SHP77 (cell line): ENCODE results near the gene PPP1R27.

Source experiments
- DNase-seq, 2 experiments: peaks; one replicate each; lab custom pipeline; 2025; lab: John Stamatoyannopoulos, UW

PPP1R27 gene

DNA sequence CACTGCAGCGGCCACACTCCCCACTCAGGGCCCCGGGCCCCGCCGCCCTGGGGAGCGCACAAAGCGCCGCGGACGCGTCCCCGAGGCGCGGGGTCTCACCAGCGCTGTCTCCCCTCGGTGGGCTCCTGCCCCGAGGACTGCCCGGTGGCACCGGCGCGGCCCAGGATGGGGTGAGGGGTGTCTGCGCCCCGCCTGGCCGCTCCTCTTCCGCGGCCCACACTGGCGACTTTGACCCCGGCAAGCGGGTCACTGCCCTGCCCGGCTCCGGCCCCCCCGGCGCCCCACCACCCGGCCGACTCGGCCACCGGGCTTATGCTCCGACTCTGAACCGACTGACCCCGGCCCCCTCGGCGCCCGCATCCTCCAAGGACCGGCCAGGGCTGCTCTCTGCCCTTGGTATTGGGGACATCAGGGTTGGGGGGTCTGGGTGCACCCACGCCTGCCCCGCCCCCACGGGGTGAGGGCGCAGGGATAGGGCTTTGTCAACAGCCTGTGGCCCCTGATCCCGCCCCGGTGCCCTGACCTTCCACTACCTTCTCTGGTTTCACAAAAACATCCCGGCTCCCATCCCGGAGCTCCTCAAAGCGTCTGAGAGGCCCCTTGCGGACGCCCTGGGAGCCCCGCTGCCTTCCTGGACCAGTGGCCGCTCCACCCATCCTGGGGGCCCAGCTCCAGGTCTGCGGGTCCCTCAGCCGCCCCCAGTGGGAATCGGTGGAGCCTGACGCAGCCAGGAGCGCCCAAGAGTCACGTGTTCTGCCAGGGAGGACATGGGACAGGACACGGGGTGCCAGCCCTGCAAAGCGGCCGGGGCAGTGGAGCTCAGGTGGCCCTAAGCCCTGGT, 30.1 kb downstream of the PPP1R27 start:
- no peak for DNase-seq

DNA sequence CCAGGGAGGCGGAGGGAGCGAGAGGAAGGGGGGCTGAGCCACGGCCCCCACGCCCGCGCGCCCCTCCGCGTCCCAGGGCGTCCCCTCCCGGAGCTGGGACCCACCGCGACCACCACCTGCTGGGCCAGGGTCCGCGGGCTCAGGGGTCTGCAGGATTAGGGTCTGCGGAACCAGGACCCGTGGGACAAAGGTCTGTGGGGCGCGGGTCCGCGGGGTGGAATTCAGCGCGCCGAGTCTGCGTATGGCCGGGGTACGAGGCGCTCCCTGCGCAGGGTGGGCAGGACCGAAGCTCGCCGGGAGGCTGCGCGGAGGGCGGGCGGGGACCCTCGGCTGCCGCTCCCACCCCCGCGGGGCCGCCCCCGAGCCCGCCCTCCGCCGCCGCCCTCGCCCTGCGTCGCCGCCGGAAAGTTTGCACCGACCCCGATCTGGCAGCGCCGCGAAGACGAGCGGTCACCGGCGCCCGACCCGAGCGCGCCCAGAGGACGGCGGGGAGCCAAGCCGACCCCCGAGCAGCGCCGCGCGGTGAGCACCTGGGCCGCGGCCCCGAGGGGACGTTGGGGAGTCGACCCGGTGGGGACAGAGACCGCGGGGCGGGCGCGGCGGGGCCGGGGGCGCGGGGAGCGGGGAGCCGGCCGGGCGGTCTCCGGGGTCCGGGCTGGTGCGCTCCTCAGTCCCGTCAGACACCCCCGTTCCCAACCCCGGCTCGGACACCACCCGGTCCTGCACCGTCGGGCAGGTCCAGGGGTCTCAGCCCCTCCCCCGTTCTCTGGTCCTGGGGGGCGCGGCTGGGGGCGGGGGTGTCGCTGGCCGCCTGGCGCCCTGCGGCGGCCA, 30.9 kb downstream of the PPP1R27 start, which contains the start of gene GCGR:
Gene GCGR (plus strand): TSS at position 423 of the 831 bp plus-strand sequence. CDS start 4,869 bp downstream, outside the sequence.
- DNase-seq = no peak

DNA sequence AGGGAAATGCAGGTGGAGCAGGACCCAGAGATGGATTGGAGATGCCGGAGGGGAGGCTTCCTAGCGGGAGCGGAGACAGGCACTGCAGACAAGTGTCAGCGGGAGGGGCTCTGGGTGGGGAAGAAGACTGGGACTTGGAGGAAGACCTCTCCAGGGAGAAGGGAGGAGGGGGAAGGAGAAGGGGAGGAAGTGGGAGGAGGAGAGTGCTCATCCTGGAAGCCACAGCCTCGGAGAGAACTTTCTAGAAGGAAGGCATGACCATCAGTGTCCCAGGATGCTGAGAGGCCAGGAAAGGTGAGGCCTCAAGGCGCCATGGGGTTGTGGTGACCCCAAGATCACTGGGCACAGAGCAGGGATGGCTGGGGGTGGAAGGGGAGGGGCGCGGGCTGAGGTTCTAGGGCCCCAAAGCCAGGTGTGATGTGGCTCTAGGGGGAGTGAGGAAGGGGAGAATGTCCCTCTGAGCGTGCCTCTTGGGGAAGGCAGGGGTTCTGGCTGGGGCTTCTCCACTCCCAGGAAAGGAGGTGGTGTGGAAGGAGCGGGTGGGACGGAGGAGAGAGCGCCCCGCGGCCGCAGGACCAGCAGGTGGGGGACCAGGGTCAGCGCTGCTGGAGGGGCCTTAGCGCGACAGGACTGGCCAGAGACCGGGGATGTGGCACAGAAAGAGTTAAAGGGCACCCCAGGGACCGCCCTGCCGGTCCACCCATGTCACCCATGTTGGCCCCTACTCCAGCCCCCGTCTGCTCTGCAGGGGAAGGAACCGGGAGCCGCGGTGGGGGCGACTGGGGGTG, 31.8 kb downstream of the PPP1R27 start:
- no peak for DNase-seq

DNA sequence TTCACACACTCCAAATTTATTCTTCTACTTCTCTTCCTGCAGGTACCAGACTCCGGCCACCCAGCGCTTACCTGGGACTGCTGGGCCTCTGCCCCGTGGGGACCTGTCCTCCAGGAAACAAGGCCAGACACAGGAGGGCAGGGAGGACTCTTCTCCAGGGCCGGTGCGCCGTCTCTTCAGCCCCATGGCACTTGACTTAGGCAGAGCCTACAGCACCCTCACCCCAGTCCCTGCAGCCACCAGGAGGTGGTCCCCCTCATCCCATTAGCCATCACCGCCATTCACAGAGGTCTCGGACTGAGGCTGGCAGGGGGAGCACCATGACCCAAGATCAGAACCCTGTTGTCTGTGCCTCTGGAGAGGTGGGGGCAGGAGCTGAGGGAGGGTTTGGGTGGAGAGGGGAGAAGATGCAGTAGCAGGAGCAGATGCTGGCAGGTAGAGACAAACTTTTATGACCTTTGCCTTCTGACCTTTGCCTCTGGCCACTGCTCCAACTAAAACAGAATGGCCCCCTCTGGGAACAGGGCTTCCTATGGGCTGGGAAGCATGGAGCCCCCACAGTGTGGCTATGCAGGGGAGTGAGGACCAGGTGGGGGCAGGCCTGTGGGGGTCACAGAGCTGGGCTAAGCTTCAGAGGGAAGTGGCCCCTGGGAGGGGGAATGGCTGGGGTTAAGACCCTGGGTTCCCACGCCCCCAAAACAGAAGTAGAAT, 32.6 kb downstream of the PPP1R27 start:
- DNase-seq = no peak

DNA sequence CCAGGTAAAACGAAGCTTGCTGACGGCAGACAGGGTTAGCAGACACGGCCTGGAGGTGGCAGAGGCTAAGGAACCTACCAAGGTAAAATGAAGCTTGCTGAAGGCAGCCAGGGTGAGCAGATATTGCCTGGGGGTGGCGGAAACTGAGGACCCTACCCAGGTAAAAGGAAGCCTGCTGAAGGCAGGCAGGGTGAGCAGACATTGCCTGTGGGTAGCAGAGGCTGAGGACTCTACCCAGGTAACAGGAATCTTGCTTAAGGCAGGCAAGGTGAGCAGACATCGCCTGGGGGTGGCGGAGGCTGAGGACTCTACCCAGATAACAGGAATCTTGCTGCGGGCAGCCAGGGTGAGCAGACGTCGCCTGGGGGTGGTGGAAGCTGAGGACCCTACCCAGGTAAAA, 33.5 kb downstream of the PPP1R27 start:
- DNase-seq = no peak

DNA sequence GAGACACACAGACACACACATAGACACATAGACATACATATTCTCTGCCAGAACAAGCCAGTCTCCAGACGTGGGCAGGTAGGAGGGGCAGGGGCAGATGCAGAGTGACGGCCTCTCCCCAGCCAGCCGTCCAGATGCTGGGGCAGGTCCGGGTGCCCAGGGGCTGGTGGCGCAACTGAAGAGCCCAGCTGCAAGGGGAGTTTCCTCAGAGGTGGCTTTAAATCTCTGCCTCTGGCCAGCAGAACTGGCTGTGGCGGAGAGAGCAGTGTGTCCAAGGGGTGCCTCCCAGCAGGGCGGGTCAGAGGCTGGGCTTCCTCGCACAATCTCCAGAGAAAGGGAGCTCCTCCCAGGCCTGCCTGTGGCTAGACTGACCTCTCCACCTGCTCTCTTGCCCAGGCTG, 40.3 kb downstream of the PPP1R27 start:
- DNase-seq = peak in 1 of 2 experiments; percentile 27

DNA sequence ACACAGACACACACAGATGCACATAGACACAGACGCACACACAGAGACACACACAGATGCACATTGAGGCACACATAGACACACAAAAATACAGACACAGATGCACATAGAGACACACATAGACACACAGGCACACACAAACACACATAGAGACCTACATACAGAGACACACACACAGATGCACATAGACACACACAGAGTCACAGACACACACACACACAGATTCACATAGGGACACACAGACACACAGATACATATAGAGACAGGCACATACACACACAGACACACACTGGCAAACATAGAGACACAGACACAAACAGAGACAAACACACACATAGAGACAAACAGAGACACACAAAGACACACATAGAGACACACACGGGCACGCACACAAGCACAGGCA, 40.8 kb downstream of the PPP1R27 start:
- no peak for DNase-seq

DNA sequence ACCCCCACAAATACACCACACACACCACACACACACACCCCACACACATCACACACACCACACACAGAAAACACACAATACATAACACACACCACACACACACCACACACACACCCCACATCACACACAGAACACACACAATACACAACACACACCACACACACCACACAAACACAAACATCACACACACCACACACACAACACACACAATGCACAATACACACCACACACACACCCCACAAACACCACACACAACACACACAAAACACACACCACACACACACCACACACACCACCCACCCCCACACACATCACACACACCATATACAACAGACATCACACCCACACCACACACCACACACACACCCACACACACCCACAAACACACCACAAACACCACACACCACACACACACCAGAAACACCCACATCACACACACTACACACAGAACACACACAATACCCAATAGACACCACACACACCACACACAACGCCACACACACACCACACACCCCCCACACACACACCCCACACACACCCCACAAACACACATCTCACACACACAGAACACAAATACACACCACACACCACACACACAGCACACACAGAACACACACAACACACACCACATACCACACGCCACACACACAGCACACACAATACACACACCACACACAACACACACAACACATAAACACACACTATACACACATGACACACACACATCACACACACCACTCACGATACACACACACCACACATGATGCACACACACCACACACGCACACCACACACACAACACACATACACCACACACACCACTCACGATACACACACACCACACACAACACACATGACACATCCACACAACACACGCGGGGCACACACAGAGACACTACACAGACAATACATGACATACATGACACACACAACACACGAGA, 41.9 kb downstream of the PPP1R27 start:
- DNase-seq = no peak
